ENCODE data around the gene ZNF296.

Gene ZNF296

DNA sequence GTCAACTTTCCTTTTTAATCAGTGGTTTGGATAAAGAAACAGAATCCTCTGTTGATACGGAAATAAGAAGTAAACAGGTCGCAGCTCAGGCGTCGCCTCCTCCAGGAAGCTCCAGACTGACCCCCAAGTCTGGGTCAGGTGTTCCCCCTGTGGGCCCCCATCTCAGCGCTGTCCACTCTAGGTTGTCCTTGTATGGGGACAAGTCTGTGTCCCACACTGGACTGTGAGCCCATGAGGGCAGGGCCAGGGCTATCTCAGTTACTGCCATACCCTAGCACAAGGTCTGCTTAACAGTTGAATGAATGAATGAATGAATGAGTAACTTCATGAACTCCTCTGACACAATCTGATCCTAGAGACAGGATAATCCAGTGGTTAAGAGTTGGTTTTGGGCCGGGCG lies 29.9 kb downstream of the ZNF296 start:
- Histone ChIP-seq H3K36me3 (replicated peaks; ENCODE audit: insufficient read depth, low read length) (peaks cover 11% of the 10 kb centered on the region; the same call in 1 of the 2 replicates), H3K4me1 (ENCODE audit: low read length) (peaks cover 54% of the 10 kb centered on the region), H3K9me2 (replicated peaks; ENCODE audit: insufficient read depth, low read length) (no peaks in the 10 kb centered on the region), H3K9ac (ENCODE audit: low read length) (peak overlapping the region; percentile 36; the same call in 1 of the 2 replicates), H3K4me3 (ENCODE audit: low read length) (peak overlapping the region; percentile 44), H4K20me1 (ENCODE audit: insufficient read depth, low read length) (no peaks in the 10 kb centered on the region), H3K79me2 (ENCODE audit: low read length) (peaks cover 89% of the 10 kb centered on the region), H3F3A (ENCODE audit: insufficient read depth, low read length) (peaks cover 44% of the 10 kb centered on the region), H3K27ac (ENCODE audit: low read length) (peak overlapping the region; percentile 77), H3K9me3 (replicated peaks; ENCODE audit: insufficient read depth, low read length) (no peaks in the 10 kb centered on the region), H2AFZ (ENCODE audit: low read length) (no peak overlapping the region), H3K4me2 (ENCODE audit: low read depth, low read length) (peak overlapping the region; percentile 71), H3K27me3 (replicated peaks; ENCODE audit: insufficient read depth, low read length) (no peaks in the 10 kb centered on the region)
- TF ChIP-seq EZH2phosphoT487 (IDR thresholded peaks at IDR 0.05; ENCODE audit: low read length) (no peak), CTCF (IDR thresholded peaks at IDR 0.05; ENCODE audit: low read length) (no peak), EZH2 (optimal IDR thresholded peaks at IDR 0.05; ENCODE audit: low read depth, low read length) (no peak)
- DNase-seq = no peak

DNA sequence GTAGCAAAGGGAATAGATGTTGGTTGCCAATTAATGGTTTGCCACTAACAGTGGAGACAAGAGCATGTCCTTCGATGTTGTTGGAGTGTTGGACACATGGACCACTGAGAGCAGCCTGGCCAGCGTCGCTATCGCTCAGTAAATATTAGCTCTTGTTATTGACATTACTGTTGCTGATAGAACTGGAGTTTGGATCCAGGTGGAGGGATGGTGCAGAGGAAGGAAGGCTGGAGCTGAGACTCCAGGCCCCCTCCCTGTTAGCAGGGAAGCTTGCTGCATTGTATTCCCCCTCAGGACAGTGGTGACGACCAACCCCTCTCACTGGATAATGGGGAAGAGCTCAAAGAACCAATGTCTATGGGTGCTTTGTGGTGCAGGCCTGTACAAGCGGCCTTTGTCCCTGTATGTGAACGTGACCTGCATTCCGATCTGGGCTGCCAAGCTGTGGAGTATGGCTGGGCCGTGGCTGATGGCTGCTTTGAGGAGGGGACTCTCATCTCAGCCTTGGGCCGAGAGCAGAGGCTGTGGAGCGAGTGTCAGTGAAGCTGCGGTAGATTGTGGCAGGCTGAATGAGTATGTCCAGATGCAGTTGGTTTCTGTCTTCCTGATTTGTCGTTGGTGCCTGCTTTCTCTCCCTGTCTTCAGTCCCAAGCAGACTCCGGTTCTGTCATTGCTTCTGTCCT lies 30.5 kb downstream of the ZNF296 start:
- peak; percentile 32 for DNase-seq
- Histone ChIP-seq H3K9me3 (replicated peaks; ENCODE audit: insufficient read depth, low read length) (no peaks in the 10 kb centered on the region), H3K4me1 (ENCODE audit: low read length) (peaks cover 56% of the 10 kb centered on the region), H3K9ac (ENCODE audit: low read length) (peak overlapping the region; percentile 36; the same call in 1 of the 2 replicates), H3K4me3 (ENCODE audit: low read length) (peak overlapping the region; percentile 44), H3K4me2 (ENCODE audit: low read depth, low read length) (peak overlapping the region; percentile 71), H3K27me3 (replicated peaks; ENCODE audit: insufficient read depth, low read length) (no peaks in the 10 kb centered on the region), H3K79me2 (ENCODE audit: low read length) (peaks cover 89% of the 10 kb centered on the region), H2AFZ (ENCODE audit: low read length) (no peak overlapping the region), H4K20me1 (ENCODE audit: insufficient read depth, low read length) (no peaks in the 10 kb centered on the region), H3K9me2 (replicated peaks; ENCODE audit: insufficient read depth, low read length) (no peaks in the 10 kb centered on the region), H3K27ac (ENCODE audit: low read length) (peak overlapping the region; percentile 77), H3F3A (ENCODE audit: insufficient read depth, low read length) (peaks cover 44% of the 10 kb centered on the region), H3K36me3 (replicated peaks; ENCODE audit: insufficient read depth, low read length) (peaks cover 11% of the 10 kb centered on the region; the same call in 1 of the 2 replicates)
- TF ChIP-seq EZH2 (optimal IDR thresholded peaks at IDR 0.05; ENCODE audit: low read depth, low read length) (no peak), CTCF (IDR thresholded peaks at IDR 0.05; ENCODE audit: low read length) (no peak), EZH2phosphoT487 (IDR thresholded peaks at IDR 0.05; ENCODE audit: low read length) (no peak)

- Histone ChIP-seq H3K27ac (ENCODE audit: low read length) (no peak overlapping the region), H2AFZ (ENCODE audit: low read length) (no peak overlapping the region), H4K20me1 (ENCODE audit: insufficient read depth, low read length) (peaks cover 10% of the 10 kb centered on the region), H3K4me2 (ENCODE audit: low read depth, low read length) (no peak overlapping the region), H3F3A (ENCODE audit: insufficient read depth, low read length) (peaks cover 23% of the 10 kb centered on the region), H3K36me3 (replicated peaks; ENCODE audit: insufficient read depth, low read length) (peaks cover 11% of the 10 kb centered on the region; the same call in 1 of the 2 replicates), H3K9ac (ENCODE audit: low read length) (no peak overlapping the region), H3K9me2 (replicated peaks; ENCODE audit: insufficient read depth, low read length) (no peaks in the 10 kb centered on the region), H3K79me2 (ENCODE audit: low read length) (peaks cover 71% of the 10 kb centered on the region), H3K27me3 (replicated peaks; ENCODE audit: insufficient read depth, low read length) (no peaks in the 10 kb centered on the region), H3K4me3 (ENCODE audit: low read length) (no peak overlapping the region), H3K4me1 (ENCODE audit: low read length) (peaks cover 36% of the 10 kb centered on the region), H3K9me3 (replicated peaks; ENCODE audit: insufficient read depth, low read length) (no peaks in the 10 kb centered on the region)
- no peak for TF ChIP-seq EZH2 (optimal IDR thresholded peaks at IDR 0.05; ENCODE audit: low read depth, low read length)
- no peak for TF ChIP-seq CTCF (IDR thresholded peaks at IDR 0.05; ENCODE audit: low read length)
- TF ChIP-seq EZH2phosphoT487 (IDR thresholded peaks at IDR 0.05; ENCODE audit: low read length) = no peak
- no peak for DNase-seq
Measured at GRCh38 chr19:45041125-45041524, 35.2 kb downstream of the ZNF296 start.

Measured in MM.1S (cell line).